Lower leg skin (tissue), 3 donors: Measurements from ENCODE around the gene CXorf49.
"Not testable (repeated sequence)": the region's sequence is repeated elsewhere in the genome, so short reads cannot be mapped to it uniquely, and the experiment has no call there.

Experiments
- POLR2A ChIP-seq, 2 donors: fragments of 450-650 bp; IDR thresholded peaks; one replicate each; pipeline ENCODE4 v1.6.1; 2016 to 2017; ENCODE audit warnings: antibody characterized with exemption in 2 of 2, mild to moderate bottlenecking in 1 of 2, moderate library complexity in 1 of 2
- TF ChIP-seq, protein P1 (sequence below), 3 donors: fragments of 450-650 bp; IDR thresholded peaks; one replicate each; pipeline ENCODE4 v1.5.1; 2016; ENCODE audit warnings: antibody characterized with exemption in 3 of 3, mild to moderate bottlenecking in 3 of 3, moderate library complexity in 2 of 3

- TF ChIP-seq, protein P1, sequence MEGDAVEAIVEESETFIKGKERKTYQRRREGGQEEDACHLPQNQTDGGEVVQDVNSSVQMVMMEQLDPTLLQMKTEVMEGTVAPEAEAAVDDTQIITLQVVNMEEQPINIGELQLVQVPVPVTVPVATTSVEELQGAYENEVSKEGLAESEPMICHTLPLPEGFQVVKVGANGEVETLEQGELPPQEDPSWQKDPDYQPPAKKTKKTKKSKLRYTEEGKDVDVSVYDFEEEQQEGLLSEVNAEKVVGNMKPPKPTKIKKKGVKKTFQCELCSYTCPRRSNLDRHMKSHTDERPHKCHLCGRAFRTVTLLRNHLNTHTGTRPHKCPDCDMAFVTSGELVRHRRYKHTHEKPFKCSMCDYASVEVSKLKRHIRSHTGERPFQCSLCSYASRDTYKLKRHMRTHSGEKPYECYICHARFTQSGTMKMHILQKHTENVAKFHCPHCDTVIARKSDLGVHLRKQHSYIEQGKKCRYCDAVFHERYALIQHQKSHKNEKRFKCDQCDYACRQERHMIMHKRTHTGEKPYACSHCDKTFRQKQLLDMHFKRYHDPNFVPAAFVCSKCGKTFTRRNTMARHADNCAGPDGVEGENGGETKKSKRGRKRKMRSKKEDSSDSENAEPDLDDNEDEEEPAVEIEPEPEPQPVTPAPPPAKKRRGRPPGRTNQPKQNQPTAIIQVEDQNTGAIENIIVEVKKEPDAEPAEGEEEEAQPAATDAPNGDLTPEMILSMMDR (IDR thresholded peaks at IDR 0.05): not testable (repeated sequence)
- TF ChIP-seq POLR2A (IDR thresholded peaks at IDR 0.05): not testable (repeated sequence)
Observed at GRCh38 chrX:71676068-71676795, 41.9 kb downstream of the CXorf49 start.
